Tibial artery (tissue), 4 donors: ENCODE measurements around the gene LHX6.

Experiments used
- DNase-seq, 2 donors: peaks; one replicate each; pipeline ENCODE4 v3.0.0-alpha.2; 2019
- H3K27ac ChIP-seq, 2 donors: fragments of 200-600 bp; sonication (generic) in 1 of 2; 1 replicate in 1 of 2; 2 replicates in 1 of 2; pipeline ENCODE4 v1.5.1; 2018 to 2019; ENCODE audit warnings: mild to moderate bottlenecking in 1 of 2
- H3K27me3 ChIP-seq, 2 donors: fragments of 200-600 bp; sonication (generic) in 1 of 2; one replicate each; pipeline versions ENCODE4 v1.5.1 to v1.6.0; 2016 to 2019
- H3K36me3 ChIP-seq, 3 donors: fragments of 200-600 bp; sonication (generic) in 2 of 3; one replicate each; pipeline ENCODE4 v1.5.1; 2016 to 2019; ENCODE audit warnings: mild to moderate bottlenecking in 2 of 3
- H3K4me1 ChIP-seq, 4 donors: fragments of 200-600 bp; sonication (generic) in 2 of 4; 1 replicate in 3 of 4; 2 replicates in 1 of 4; pipeline ENCODE4 v1.5.1; 2016 to 2019
- H3K4me3 ChIP-seq, 2 donors: fragments of 200-600 bp; sonication (generic) in 1 of 2; 1 replicate in 1 of 2; 2 replicates in 1 of 2; pipeline ENCODE4 v1.5.1; 2018 to 2019; ENCODE audit warnings: mild to moderate bottlenecking in 2 of 2
- H3K9me3 ChIP-seq, 3 donors: fragments of 200-600 bp; sonication (generic) in 1 of 3; one replicate each; pipeline ENCODE4 v1.5.1; 2016 to 2019
- intact Hi-C: fragments of 100-400 bp; cut with DNase I; formaldehyde crosslinking; loops from one replicate; pipeline ENCODE4 v1.15.0; 2023; ENCODE audit warnings: low total_unique reads
- TF ChIP-seq, protein P1 (sequence below), 2 experiments: fragments of 200-600 bp in 1 of 2; fragments of 450-650 bp in 1 of 2; IDR thresholded peaks; one replicate each; pipeline ENCODE4 v1.5.1; 2017 to 2019; ENCODE audit warnings: antibody characterized with exemption in 2 of 2, mild to moderate bottlenecking in 1 of 2, moderate library complexity in 1 of 2

Gene LHX6

DNA sequence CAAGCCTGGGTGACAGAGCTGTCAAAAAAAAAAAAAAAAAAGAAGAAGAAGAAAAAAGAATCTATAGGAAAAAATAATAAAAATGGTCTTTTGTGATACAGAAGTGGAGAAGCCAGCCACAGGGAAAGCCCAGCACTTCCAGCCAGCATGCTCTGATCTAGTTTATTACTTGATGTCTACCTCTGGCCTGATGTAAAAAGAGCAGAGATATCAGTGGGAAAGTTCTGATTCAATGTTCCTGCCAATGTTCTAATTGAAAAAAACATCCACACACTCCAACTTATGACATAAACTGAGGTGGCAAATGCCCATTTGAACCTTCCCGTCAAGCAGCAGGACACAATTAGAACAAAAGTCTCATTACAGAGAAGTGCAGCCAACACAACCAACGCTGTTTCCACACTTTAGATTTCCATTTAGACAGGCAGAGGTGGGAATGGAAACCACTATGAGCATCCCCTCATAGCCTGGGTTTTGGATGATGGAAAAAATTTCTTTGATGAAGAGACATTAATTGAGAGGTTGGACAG, 30.2 kb upstream of the LHX6 start:
- H3K36me3 ChIP-seq, result peaks cover 30 to 56% (median 30%) of the 10 kb centered on the region in 3 donors

DNA sequence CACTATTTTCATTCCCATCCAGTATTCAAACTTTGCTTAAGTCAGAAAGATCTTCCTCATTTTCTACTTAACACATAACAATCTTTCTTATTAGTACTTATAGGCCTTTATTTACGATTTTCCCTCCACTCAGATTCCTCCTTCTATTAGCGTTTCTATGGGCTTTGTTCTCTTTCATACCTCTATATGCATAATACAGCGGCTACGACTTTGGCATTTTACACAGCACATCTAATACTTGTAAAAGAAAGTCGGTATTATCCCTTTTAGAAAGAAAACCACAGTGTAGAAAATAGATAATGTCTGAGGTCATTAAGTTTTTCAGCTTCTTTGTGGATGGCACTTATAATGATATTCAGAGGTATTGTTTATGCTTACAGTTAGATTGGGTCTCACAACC, 27.4 kb upstream of the LHX6 start:
- H3K4me3 ChIP-seq, result no peak overlapping the region
- DNase-seq, result no peak
- no peaks in the 10 kb centered on the region for H3K9me3 ChIP-seq
- H3K27me3 ChIP-seq, result no peaks in the 10 kb centered on the region
- no peak overlapping the region for H3K27ac ChIP-seq
- TF ChIP-seq, protein P1, sequence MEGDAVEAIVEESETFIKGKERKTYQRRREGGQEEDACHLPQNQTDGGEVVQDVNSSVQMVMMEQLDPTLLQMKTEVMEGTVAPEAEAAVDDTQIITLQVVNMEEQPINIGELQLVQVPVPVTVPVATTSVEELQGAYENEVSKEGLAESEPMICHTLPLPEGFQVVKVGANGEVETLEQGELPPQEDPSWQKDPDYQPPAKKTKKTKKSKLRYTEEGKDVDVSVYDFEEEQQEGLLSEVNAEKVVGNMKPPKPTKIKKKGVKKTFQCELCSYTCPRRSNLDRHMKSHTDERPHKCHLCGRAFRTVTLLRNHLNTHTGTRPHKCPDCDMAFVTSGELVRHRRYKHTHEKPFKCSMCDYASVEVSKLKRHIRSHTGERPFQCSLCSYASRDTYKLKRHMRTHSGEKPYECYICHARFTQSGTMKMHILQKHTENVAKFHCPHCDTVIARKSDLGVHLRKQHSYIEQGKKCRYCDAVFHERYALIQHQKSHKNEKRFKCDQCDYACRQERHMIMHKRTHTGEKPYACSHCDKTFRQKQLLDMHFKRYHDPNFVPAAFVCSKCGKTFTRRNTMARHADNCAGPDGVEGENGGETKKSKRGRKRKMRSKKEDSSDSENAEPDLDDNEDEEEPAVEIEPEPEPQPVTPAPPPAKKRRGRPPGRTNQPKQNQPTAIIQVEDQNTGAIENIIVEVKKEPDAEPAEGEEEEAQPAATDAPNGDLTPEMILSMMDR (IDR thresholded peaks at IDR 0.05), result no peak
- H3K36me3 ChIP-seq, result peaks cover 36 to 74% (median 38%) of the 10 kb centered on the region in 3 donors
- intact Hi-C loops, result no loop called here
- peaks cover 0 to 8% (median 2%) of the 10 kb centered on the region in 4 donors for H3K4me1 ChIP-seq

More for the DNA sequence above, 30.2 kb upstream of the LHX6 start:
- Histone ChIP-seq H3K9me3 (no peaks in the 10 kb centered on the region), H3K27me3 (no peaks in the 10 kb centered on the region), H3K4me1 (peaks cover 0 to 34% (median 26%) of the 10 kb centered on the region in 4 donors), H3K4me3 (no peak overlapping the region), H3K27ac (no peak overlapping the region)
- TF ChIP-seq, protein P1 (IDR thresholded peaks at IDR 0.05), result no peak
- DNase-seq, result no peak
- intact Hi-C loops, result no loop called here

DNA sequence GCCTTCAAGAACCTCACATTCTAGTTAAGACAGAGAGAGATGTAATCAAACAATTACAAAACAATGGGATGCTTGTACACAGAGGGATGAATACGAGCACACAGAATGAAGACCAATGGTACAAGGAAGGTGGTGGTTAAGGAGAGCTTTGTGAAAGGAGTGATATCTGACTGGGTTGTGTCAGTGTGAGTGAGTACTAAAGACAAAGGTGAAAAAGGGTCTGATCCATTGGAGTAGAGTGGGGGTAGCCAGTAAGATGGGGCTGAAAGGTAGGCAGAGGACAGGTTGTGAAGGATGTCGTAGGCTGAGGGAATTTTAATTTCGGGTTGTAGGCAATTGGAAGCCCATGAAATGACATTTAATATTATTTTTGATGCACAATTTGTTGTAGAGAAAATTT, 26.0 kb upstream of the LHX6 start:
- no peak for DNase-seq
- no peaks in the 10 kb centered on the region for H3K9me3 ChIP-seq
- H3K4me1 ChIP-seq, result no peaks in the 10 kb centered on the region
- TF ChIP-seq, protein P1 (IDR thresholded peaks at IDR 0.05), result no peak
- no peaks in the 10 kb centered on the region for H3K27me3 ChIP-seq
- intact Hi-C loops, result no loop called here
- peaks cover 32 to 76% (median 33%) of the 10 kb centered on the region in 3 donors for H3K36me3 ChIP-seq
- H3K4me3 ChIP-seq, result no peak overlapping the region
- no peak overlapping the region for H3K27ac ChIP-seq

DNA sequence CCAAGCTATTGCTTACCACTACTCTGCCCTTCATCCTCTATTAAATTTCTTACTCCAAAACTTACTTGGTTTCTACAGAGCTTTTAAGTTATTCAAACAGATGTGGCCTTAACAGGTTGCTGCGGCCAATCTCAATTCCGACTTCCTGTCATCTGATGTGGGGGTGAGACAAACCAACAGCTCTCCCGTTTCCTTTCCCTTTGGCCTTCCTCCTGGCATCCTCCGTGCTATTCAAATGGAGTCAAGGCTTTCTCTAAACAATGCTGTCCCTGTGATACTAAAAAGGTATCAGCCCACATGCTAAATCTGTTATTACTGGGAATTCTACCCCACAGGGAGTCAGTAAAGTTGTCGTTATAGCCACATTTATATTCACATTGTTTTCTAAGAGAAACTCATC, 24.0 kb upstream of the LHX6 start:
- Histone ChIP-seq H3K27me3 (no peaks in the 10 kb centered on the region), H3K27ac (no peak overlapping the region), H3K36me3 (peaks cover 22 to 75% (median 33%) of the 10 kb centered on the region in 3 donors), H3K9me3 (no peaks in the 10 kb centered on the region), H3K4me1 (no peaks in the 10 kb centered on the region), H3K4me3 (no peak overlapping the region)
- intact Hi-C loops, result no loop called here
- TF ChIP-seq, protein P1 (IDR thresholded peaks at IDR 0.05), result no peak
- DNase-seq, result no peak

DNA sequence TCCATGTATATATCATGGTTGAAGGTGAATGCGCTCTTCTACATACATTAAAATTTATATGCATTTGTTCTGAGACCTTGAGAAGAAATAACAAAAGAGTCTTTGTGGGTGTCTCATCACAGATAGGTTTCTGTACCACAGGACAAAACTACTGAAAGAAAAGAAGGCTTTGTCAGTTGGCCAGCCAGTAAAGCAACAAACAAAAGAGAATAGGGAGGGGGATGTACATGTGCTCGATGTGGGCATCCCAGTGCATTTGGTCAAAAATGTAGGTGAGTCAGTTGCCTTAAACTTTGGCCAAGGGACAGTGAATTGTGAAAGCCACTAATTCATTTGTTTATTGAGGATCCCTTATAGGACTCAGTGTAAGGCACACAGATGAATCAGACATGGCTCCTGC, 22.6 kb upstream of the LHX6 start:
- Histone ChIP-seq H3K4me1 (no peaks in the 10 kb centered on the region), H3K4me3 (no peak overlapping the region), H3K9me3 (no peaks in the 10 kb centered on the region), H3K27ac (no peak overlapping the region), H3K36me3 (peaks cover 33 to 80% (median 38%) of the 10 kb centered on the region in 3 donors), H3K27me3 (no peaks in the 10 kb centered on the region)
- intact Hi-C loops, result no loop called here
- TF ChIP-seq, protein P1 (IDR thresholded peaks at IDR 0.05), result no peak
- no peak for DNase-seq

DNA sequence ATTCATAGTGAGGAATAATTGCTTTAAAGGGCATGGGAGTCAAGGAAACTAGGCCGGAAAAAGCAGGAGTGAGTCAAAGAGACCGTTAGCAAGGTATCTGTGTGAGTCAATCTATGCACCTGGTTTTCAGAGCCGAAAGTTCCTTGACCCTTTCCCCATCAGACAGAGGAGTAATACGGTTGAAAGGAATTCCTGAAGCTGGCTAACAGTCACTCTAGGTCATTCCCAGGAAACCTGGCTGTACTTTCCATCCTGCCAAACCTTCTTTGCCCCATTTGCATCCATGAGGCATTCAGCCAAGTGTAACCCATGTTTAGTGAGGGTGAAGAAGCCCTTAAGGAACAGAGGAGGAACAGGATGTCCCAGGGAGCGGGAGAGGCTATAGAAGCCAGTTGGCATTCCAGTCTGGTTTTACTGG, 19.7 kb upstream of the LHX6 start:
- Histone ChIP-seq H3K4me3 (no peak overlapping the region), H3K36me3 (peaks cover 62 to 86% (median 67%) of the 10 kb centered on the region in 3 donors), H3K27me3 (no peaks in the 10 kb centered on the region), H3K9me3 (no peaks in the 10 kb centered on the region), H3K4me1 (no peaks in the 10 kb centered on the region), H3K27ac (no peak overlapping the region)
- intact Hi-C loops, result no loop called here
- TF ChIP-seq, protein P1 (IDR thresholded peaks at IDR 0.05), result no peak
- no peak for DNase-seq
